SKM-1 treated with dmso at 0.1 percent for 144 hours (cell line): ENCODE measurements around the gene PDZK1IP1.
"Not testable (repeated sequence)": the region's sequence is repeated elsewhere in the genome, so short reads cannot be mapped to it uniquely, and the experiment has no call there.

Experiments
- DNase-seq: peaks from one replicate; lab custom pipeline; 2025; ENCODE audit not compliant: unreplicated experiment; lab: John Stamatoyannopoulos, UW

Gene PDZK1IP1

GRCh38 chr1:47198214-47198613, 8.4 kb upstream of the PDZK1IP1 start:
- DNase-seq: no peak

- DNase-seq: no peak
Observed at GRCh38 chr1:47196622-47197021, 6.8 kb upstream of the PDZK1IP1 start.

- not testable (repeated sequence) for DNase-seq
Observed at GRCh38 chr1:47195981-47196380, 6.1 kb upstream of the PDZK1IP1 start.

GRCh38 chr1:47194311-47194710, 4.5 kb upstream of the PDZK1IP1 start:
- no peak for DNase-seq

- not testable (repeated sequence) for DNase-seq
Observed at GRCh38 chr1:47193496-47193895, 3.7 kb upstream of the PDZK1IP1 start.

- DNase-seq: peak; percentile 60
Observed at GRCh38 chr1:47192458-47193384, 2.9 kb upstream of the PDZK1IP1 start.

GRCh38 chr1:47191940-47192457, 2.2 kb upstream of the PDZK1IP1 start:
- no peak for DNase-seq

DNA sequence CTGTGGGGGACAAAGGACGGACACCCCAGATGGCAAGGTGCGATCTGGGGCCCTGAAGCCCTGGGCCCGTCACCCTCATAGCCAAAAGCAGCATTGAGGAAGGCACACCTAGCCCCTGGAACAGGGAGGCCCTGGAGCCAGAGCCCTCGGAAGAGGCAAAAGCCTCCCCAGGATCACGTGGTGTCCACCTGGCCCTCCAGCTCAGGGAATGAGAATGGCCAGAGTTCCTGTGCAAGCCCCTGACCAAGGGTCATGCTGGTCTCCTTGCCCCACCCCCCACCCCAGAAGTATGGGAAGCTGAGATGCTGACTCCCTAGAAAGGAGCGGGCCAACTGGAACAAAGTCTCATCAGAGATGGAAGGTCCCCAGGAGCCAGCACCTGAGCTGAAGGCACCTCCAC, 1.0 kb upstream of the PDZK1IP1 start:
- DNase-seq: no peak

GRCh38 chr1:47190509-47190855, 646 bp upstream of the PDZK1IP1 start:
- no peak for DNase-seq

DNA sequence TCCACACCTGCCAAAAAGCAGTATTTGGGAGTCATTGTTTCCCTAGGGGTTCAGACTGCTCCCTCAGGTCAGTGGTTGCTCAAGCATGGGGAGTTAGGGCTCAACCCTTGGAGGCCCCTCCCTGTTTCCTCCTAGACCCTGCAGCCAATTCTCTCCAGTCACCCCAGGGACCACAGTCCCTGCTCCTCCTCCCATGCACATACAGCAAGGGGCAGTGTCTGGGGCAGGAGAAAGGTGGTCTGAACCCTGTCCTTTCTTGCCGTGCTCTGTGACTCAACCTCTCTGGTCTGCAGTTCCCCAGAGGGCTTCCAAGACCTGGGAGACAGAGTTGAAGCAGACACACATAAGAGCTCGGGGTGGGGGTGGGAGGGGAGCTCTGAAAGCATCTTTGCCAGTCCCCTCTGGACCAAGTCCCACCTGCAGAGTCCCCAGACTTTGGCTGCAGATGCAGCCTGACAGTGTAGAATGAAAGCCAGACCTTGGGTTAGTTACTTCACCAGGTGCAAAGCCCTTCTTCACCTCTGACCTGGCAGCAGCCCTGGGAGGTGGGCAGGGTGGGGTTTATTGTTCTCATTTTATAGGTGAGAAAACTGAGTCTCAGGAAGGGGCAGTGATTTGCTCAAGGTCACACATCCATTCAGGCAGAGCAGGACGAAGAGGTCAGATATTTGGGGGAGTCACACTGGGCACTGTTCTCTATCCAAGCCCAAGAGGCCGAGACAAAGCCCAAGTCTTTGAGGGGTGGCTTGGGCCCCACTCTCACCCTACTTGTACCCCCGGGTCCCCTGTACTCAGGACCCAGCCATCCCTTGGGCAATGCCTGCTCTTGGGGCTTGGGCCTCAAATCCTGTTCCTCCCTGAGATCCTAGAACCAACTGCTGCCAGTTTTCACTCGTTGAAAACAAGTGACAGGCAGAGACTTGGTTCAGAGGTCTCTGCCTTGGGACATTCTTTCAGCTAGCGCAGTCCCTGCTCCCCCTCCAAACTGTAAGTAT, 748 bp downstream of the PDZK1IP1 start:
- no peak for DNase-seq

GRCh38 chr1:47187926-47188250, 1.9 kb downstream of the PDZK1IP1 start:
- no peak for DNase-seq

- DNase-seq: no peak
Observed at GRCh38 chr1:47187231-47187925, 2.5 kb downstream of the PDZK1IP1 start.

DNA sequence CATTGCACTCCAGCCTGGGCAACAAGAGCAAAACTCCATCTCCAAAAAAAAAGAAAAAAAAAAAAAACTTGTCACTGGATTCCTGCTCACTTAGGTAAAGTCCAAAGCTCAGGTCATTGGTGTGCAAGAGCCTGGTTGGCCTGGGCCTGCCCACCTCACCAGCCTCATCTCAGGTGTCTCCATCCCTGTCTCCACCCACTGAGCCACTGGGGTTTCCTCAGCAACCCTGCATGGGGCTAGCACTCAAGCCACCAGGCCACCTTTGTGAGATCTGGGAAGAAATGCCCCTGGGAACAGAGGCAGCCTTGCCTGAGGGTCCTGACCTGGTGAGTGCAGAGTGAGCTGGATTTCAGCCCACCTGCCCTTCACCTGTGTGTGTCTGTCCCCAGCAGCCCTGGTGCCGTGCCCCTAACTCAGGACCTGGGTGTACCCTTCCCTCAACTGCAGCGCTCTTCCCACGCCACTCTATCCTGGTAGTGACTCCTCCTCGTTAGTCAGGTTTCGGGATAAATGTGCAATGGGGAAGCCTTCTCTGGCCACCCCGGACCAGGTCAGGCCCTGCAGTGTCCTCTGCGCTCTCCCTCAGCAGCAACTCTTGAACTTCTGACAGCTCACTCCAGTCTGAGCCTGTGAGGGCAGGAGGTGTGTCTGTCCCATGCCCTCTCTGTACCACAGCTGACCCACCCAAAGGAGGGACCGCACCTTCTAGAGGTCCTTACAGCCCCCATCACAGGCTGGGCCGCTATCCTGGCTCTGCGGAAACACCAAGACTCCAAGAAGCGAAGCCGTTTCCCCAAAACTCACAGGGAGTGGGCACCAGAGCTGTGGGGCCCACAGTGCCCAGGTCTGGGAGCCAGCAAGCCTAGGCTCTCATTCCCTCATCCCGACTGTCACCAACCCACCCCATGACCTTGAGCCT, 3.3 kb downstream of the PDZK1IP1 start:
- no peak for DNase-seq

GRCh38 chr1:47184822-47185677, 4.8 kb downstream of the PDZK1IP1 start:
- DNase-seq: no peak

GRCh38 chr1:47184090-47184821, 5.6 kb downstream of the PDZK1IP1 start:
- DNase-seq: no peak

- no peak for DNase-seq
Observed at GRCh38 chr1:47183308-47184089, 6.3 kb downstream of the PDZK1IP1 start.

- no peak for DNase-seq
Observed at GRCh38 chr1:47182676-47183235, 7.1 kb downstream of the PDZK1IP1 start.
